ENCODE measurements around the gene XAB2.

Gene XAB2

DNA sequence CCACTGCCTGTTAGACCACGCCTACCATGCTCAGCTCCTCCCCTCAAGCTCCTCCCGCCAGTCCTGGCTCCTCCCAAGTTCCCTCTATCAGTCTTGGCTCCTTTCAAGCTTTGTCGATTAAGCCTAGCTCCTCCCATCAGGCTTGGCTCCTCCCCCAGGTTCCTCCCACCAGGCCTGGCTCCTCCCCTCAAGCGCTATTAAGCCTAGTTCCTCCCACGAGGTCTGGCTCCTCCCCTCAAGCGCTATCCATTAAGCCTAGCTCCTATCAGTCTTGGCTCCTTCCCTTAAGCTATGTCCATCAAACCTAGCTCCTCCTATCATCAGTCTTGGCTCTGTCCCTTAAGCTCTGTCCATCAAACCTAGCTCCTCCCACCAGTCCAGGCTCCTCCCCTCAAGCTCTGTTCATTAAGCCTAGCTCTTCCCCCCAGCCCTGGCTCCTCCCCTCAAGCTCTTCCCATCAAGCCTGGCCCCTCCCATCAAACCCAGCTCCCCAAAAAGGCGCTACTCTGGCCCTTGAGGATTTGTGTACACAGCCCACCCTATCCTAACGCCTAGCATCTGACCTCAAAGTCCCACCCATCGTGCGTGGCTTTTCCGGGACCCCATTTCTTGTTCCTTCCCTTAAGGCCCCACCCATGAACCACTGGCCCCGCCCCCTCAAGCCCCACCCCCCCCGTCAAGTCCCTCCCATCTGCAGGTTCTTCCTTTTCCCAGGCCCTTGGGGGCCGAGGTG lies 23.7 kb downstream of the XAB2 start:
- intact Hi-C loops (cut with micrococcal nuclease) = no loop called here
- H3K27ac Mint-ChIP-seq = no peak overlapping the region
- H3K27me3 Mint-ChIP-seq = peaks cover 40% of the 10 kb centered on the region
- H3K36me3 Mint-ChIP-seq (ENCODE audit: low read depth) = no peaks in the 10 kb centered on the region
- no peaks in the 10 kb centered on the region for H3K4me1 Mint-ChIP-seq (ENCODE audit: low read depth)
- H3K4me3 Mint-ChIP-seq = no peak overlapping the region
- H3K9me3 Mint-ChIP-seq = peaks cover 9% of the 10 kb centered on the region

DNA sequence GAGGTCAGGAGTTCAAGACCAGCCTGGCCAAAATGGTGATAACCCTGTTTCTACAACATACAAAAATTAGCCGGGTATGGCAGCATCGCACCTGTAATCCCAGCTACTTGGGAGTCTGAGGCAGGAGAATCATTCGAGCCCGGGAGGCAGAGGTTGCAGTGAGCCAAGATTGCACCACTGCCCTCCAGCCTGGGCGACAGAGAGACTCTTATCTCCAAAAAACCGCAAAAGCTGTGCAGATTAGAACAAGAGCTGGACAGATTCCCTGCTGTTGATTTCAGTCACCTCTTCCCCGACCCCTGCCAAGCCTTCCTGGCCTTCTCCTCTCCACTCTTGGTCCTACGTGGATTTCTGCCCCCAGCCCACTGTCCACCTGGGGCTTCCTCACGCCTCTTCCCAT lies 25.4 kb downstream of the XAB2 start:
- H3K9me3 Mint-ChIP-seq = peaks cover 9% of the 10 kb centered on the region
- no peaks in the 10 kb centered on the region for H3K36me3 Mint-ChIP-seq (ENCODE audit: low read depth)
- H3K27me3 Mint-ChIP-seq = peaks cover 40% of the 10 kb centered on the region
- no peak overlapping the region for H3K27ac Mint-ChIP-seq
- intact Hi-C loops (cut with micrococcal nuclease) = no loop called here
- no peak overlapping the region for H3K4me3 Mint-ChIP-seq
- no peaks in the 10 kb centered on the region for H3K4me1 Mint-ChIP-seq (ENCODE audit: low read depth)

DNA sequence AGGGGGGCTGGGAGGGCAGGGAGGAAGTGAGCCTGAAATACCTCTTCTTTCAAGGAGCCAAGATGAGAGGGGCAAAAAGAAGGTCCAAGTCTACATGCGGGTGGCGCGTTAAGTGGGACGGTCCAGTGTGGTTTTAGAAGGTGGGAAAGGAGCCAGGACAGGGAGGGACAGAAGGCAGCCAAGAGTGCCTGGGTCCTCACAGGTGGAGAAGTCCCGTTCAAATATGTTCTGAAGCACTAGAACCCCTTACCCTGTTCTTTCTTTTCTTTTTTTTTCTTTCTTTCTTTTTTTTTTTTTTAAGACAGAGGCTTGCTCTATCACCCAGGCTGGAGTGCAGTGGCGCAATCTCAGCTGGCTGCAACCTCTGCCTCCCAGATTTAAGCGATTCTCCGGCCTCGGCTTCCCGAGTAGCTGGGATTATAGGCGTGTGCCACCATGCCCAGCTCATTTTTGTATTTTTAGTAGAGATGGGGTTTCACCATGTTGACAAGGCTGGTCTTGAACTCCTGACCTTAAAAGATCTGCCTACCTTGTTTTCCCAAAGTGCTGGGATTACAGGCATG lies 26.3 kb downstream of the XAB2 start:
- Mint-ChIP-seq H3K9me3 (peaks cover 9% of the 10 kb centered on the region), H3K27ac (no peak overlapping the region), H3K27me3 (peaks cover 49% of the 10 kb centered on the region), H3K36me3 (ENCODE audit: low read depth) (no peaks in the 10 kb centered on the region), H3K4me3 (no peak overlapping the region), H3K4me1 (ENCODE audit: low read depth) (no peaks in the 10 kb centered on the region)
- intact Hi-C loops (cut with micrococcal nuclease) = no loop called here

DNA sequence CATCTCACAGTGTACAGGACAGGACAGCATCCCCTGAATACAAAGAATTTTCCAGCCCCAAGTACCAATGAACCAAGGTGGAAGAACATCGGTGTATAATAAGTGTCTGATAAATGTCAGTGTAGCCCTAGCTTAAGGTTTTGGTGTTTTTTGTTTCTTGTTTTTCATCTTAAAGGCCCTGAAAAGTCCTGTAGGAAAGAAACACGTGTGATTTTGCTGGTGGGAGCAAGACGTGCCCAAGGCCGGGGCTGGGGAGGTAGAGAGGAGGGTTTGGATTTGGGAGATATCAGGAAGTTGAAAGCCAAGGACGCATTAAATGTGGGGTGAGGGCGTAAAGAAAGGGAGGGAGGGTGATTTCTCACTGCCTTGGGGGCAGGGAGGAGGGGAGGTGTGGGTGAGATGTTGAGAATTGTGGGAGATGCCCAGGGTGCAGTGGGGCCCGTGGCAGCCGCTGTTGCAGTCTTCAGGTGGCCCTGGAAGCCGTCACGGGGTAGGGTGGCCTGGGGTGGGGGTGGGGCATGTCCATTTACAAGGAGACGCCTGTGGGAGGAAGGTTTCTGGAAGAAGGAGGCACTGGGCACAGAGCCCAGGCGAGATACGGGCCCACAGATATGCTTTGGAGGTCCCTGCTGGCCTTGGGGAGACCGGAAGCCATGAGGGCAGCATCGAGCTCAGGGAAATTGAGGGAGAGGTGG lies 27.0 kb downstream of the XAB2 start:
- Mint-ChIP-seq H3K9me3 (peaks cover 9% of the 10 kb centered on the region), H3K27ac (no peak overlapping the region), H3K4me3 (no peak overlapping the region), H3K27me3 (peaks cover 56% of the 10 kb centered on the region), H3K36me3 (ENCODE audit: low read depth) (no peaks in the 10 kb centered on the region), H3K4me1 (ENCODE audit: low read depth) (no peaks in the 10 kb centered on the region)
- intact Hi-C loops (cut with micrococcal nuclease) = no loop called here

DNA sequence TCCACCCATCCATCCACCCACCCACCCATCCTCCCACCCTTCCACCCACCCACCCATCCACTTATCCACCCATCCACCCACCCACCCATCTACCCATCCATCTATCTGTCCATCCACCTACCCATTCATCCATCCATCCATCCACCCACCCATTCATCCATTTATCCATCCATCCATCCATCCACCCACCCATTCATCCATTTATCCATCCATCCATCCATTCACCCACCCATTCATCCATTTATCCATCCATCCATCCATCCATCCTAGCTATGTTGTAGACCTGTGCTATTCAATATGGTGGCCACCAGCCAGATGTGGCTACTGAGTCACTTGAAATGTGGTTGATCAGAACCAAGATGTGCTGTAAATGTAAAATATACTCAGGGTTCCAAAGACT lies 28.6 kb downstream of the XAB2 start:
- no peak overlapping the region for H3K27ac Mint-ChIP-seq
- intact Hi-C loops (cut with micrococcal nuclease) = no loop called here
- H3K27me3 Mint-ChIP-seq = peaks cover 66% of the 10 kb centered on the region
- peaks cover 6% of the 10 kb centered on the region for H3K4me1 Mint-ChIP-seq (ENCODE audit: low read depth)
- peaks cover 6% of the 10 kb centered on the region for H3K9me3 Mint-ChIP-seq
- no peak overlapping the region for H3K4me3 Mint-ChIP-seq
- H3K36me3 Mint-ChIP-seq (ENCODE audit: low read depth) = no peaks in the 10 kb centered on the region

DNA sequence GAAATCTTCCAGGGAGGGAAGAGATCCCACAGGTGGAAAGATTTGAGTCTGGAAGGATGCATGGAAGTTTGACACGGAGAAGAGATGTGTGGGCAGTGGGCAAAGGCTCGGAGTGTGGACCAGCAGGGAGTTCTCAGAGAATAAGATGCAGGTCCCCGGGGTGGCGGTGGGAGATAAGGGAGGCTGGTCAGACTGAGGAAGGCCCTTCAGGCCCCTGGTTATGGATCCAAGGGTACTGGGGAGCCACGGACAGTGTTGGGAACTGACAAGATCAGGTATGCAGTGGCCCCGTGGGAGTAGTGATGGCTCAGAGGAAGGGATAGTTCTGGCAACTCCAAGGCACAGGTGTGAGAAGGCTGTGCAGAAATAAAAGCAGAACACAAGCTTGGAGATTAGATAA lies 31.2 kb downstream of the XAB2 start:
- H3K27me3 Mint-ChIP-seq = peaks cover 63% of the 10 kb centered on the region
- H3K36me3 Mint-ChIP-seq (ENCODE audit: low read depth) = no peaks in the 10 kb centered on the region
- H3K4me1 Mint-ChIP-seq (ENCODE audit: low read depth) = peaks cover 12% of the 10 kb centered on the region
- H3K4me3 Mint-ChIP-seq = no peak overlapping the region
- intact Hi-C loops (cut with micrococcal nuclease) = no loop called here
- H3K9me3 Mint-ChIP-seq = no peaks in the 10 kb centered on the region
- H3K27ac Mint-ChIP-seq = no peak overlapping the region

DNA sequence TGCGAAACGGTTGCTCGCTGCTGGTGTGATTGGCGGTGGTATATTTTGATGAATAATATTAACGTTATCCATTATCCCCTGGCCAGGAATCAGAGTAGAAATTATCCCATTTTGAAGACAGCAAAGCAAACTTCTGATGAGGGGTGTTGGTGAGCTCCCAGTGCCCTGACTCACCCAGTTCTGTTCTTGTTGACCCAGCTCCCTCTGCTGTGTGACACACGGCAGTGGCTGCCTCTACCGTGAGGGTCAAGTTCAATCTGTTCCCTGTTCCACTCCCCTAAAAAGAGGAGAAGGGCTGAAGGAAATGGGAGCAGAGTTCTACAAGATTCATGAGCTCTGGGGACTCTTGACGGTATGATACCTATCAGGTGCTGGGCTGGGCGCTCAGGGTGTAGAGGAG lies 31.7 kb downstream of the XAB2 start:
- intact Hi-C loops (cut with micrococcal nuclease) = no loop called here
- Mint-ChIP-seq H3K27ac (no peak overlapping the region), H3K4me3 (no peak overlapping the region)

DNA sequence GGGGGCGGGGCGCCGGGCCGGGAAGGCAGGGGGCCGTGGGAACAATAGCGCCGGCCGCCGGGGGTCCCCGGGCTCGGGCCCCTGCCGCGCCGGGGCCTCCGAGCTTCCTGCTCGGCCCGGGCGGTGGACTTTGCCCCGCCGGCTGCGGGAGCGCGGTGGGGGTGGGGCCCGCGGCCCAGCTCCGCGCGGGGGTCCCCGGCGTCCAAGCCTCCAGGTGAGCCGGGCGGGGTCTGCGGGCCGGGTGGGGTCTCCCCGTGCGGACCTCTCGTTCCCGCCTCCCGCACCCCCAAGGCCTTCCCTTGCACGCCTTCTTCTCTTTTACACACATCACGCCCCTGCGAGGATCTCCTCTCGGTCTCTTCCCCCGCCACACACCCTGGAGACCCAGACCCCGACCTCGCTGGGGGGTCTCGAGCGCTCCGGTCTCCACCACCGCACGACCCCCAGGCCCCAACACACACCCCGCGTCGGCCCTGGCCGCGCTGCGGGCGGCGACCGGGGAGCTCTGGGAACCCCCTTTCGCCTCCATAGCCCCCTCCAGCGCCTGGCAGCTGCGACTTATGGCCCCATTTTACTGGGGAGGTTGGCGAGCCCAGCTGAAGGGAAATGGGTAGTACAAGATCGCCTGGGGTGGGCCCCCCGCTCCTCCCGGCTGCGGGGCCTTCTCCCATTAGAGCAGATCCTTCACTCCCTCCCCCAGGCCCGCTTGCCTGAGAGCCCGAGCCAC lies 33.0 kb downstream of the XAB2 start:
- H3K9me3 Mint-ChIP-seq = no peaks in the 10 kb centered on the region
- H3K4me1 Mint-ChIP-seq (ENCODE audit: low read depth) = peaks cover 12% of the 10 kb centered on the region
- no peak overlapping the region for H3K27ac Mint-ChIP-seq
- H3K36me3 Mint-ChIP-seq (ENCODE audit: low read depth) = no peaks in the 10 kb centered on the region
- peak overlapping the region; percentile 74 for H3K4me3 Mint-ChIP-seq
- H3K27me3 Mint-ChIP-seq = peaks cover 67% of the 10 kb centered on the region
- intact Hi-C loops (cut with micrococcal nuclease) = no loop called here

More for the DNA sequence above, 31.7 kb downstream of the XAB2 start:
- peaks cover 65% of the 10 kb centered on the region for H3K27me3 Mint-ChIP-seq
- peaks cover 12% of the 10 kb centered on the region for H3K4me1 Mint-ChIP-seq (ENCODE audit: low read depth)
- no peaks in the 10 kb centered on the region for H3K36me3 Mint-ChIP-seq (ENCODE audit: low read depth)
- no peaks in the 10 kb centered on the region for H3K9me3 Mint-ChIP-seq

DNA sequence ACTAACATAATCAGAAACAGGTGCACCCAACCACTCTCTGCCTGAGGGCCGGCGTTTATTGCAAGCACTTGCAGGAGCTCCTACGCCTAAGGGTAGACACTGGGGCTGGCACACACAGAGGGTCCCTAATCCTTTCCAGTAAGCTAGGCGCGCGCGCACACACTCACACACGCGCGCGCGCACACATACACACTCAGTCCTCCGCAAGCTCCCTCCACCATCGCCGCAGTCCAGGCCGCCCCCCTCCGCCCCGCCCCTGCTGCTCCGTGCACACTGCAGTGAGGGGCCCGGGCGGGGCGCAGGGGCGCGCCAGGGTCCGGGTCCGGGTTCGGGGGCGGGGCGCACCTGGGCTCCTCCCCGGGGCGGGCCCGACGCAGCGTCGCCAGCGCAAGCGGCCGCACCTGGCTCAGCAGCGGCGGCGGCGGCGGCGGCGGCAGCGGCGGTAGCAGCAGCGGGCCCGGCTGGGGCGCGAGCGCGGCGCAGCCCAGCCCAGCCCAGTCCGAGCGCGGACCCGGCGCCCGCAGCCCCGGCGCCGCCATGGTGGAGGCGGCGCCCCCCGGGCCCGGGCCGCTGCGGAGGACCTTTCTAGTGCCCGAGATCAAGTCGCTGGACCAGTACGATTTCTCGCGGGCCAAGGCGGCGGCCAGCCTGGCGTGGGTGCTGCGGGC lies 33.7 kb downstream of the XAB2 start, which contains the start of gene CAMSAP3:
Gene CAMSAP3 (plus strand): TSS at position 398 of the 668 bp plus-strand sequence. CDS start 140 bp downstream, at position 538.
- peaks cover 73% of the 10 kb centered on the region for H3K27me3 Mint-ChIP-seq
- H3K4me1 Mint-ChIP-seq (ENCODE audit: low read depth) = peaks cover 12% of the 10 kb centered on the region
- H3K9me3 Mint-ChIP-seq = no peaks in the 10 kb centered on the region
- no peak within 1 kb of the TSS for H3K27ac Mint-ChIP-seq
- no peaks in the 10 kb centered on the region for H3K36me3 Mint-ChIP-seq (ENCODE audit: low read depth)
- intact Hi-C loops (cut with micrococcal nuclease) = no loop called here
- H3K4me3 Mint-ChIP-seq = peak within 1 kb of the TSS; percentile 74

DNA sequence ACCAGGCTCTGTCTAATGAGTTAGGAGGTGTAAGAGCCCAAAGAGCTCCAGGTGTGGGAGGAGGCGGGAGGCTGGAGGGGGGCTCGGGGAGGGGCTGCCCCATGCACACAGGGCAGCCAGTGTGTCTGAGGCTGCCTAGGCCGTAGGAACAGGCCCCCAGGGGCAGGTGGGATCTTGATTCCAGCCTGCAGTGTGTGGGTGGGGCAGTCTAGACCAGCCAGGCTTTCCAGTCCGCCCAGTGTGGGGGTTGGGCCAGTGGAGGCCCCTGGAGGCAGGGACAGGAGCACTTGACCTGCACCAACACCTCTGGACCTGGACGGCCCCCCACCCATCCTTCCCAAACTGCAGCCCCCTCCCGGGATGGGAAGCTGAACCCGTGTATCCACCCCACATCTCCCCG lies 39.1 kb downstream of the XAB2 start:
- intact Hi-C loops (cut with micrococcal nuclease) = no loop called here
- Mint-ChIP-seq H3K9me3 (no peaks in the 10 kb centered on the region), H3K4me1 (ENCODE audit: low read depth) (peaks cover 10% of the 10 kb centered on the region), H3K27ac (no peak overlapping the region), H3K4me3 (no peak overlapping the region), H3K36me3 (ENCODE audit: low read depth) (no peaks in the 10 kb centered on the region), H3K27me3 (peaks cover 62% of the 10 kb centered on the region)

DNA sequence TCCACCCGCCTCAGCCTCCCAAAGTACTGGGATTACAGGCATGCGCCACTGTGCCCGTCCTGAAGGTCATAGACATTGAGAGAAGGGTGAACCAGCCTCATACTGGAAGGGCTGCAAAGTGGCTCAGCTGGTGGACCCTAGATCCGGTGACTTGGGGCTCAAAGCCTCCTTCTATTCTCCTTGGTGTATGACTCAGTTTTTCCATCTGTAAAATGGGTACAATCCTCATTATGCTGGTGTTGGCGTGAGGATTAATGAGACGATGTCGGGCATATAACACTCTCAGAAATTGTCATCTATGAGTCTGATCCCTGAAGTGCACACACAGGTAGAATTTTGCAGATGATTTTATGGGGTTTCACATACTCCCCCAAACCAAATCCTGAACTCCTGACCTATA lies 39.5 kb downstream of the XAB2 start:
- Mint-ChIP-seq H3K27ac (no peak overlapping the region), H3K9me3 (no peaks in the 10 kb centered on the region), H3K36me3 (ENCODE audit: low read depth) (no peaks in the 10 kb centered on the region), H3K4me3 (no peak overlapping the region), H3K4me1 (ENCODE audit: low read depth) (peaks cover 11% of the 10 kb centered on the region), H3K27me3 (peaks cover 57% of the 10 kb centered on the region)
- intact Hi-C loops (cut with micrococcal nuclease) = no loop called here

DNA sequence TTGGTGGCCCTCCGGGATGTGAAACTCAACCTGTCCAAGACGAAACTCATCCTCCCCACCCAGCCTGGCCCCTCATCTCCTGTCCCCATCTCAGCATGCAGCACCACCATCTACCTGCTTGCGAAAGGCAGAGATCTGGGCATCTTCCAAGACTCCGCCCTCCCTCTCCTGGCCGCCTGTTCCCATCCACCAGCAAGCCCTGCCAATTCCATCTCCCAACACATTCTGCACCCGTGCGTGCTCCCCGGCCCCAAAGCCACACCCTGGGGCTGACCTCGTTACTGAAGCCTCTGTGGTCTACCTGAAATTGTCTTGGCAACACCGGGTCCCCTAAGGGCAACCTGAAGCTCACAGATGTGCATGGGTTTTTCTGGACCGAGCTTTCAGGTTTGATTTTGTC lies 46.9 kb downstream of the XAB2 start:
- Mint-ChIP-seq H3K27me3 (peaks cover 39% of the 10 kb centered on the region), H3K9me3 (no peaks in the 10 kb centered on the region), H3K4me3 (no peak overlapping the region), H3K36me3 (ENCODE audit: low read depth) (no peaks in the 10 kb centered on the region), H3K4me1 (ENCODE audit: low read depth) (peaks cover 17% of the 10 kb centered on the region), H3K27ac (no peak overlapping the region)
- intact Hi-C loops (cut with micrococcal nuclease) = no loop called here

DNA sequence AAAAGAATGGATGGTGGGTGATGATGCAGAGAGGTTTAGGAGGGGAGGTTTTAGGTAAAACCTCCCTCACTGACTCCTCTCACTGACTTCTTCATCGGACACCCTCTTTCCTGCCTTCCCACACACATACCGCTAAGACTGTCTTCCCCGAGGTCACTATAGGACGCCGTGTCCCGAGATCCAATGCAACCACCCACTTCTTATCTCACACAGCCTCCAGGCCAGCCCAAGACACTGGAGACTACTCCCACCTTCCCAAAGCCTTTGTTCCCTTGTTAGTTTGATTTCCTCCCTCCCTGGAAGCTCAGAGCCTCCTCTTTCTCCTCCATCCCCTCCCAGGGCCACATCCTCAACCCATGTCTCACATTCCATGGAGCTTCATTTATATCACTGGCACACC lies 50.2 kb downstream of the XAB2 start:
- H3K36me3 Mint-ChIP-seq (ENCODE audit: low read depth) = no peaks in the 10 kb centered on the region
- peak overlapping the region; percentile 5 for H3K27ac Mint-ChIP-seq
- H3K9me3 Mint-ChIP-seq = no peaks in the 10 kb centered on the region
- peaks cover 50% of the 10 kb centered on the region for H3K27me3 Mint-ChIP-seq
- intact Hi-C loops (cut with micrococcal nuclease) = no loop called here
- peaks cover 14% of the 10 kb centered on the region for H3K4me1 Mint-ChIP-seq (ENCODE audit: low read depth)
- H3K4me3 Mint-ChIP-seq = no peak overlapping the region

Data from dendritic cell treated with granulocyte-macrophage colony-stimulating factor and Interleukin-4, amounts not matched to agents 40 ng/mL and 50 ng/mL, for 4 days (primary cell).